GM23338 (cell line): ENCODE measurements around the gene MEIOSIN. TPM values are rescaled to one million over a fixed set of nuclear protein-coding genes. Genes with fewer than 3 reads are reported as not detected.

Experiments used
- ATAC-seq: fragments of 200-7000 bp; cut with Tn5 transposase; 3 replicates; pipeline ENCODE4 v1.9.1; 2020
- DNase-seq: peaks from one replicate; pipeline ENCODE4 v3.0.0-alpha.2; 2015; ENCODE audit warnings: low spot score
- H2AFZ ChIP-seq: fragments of 200-600 bp; sonication (generic); 2 replicates; pipeline ENCODE4 v1.8.0; 2016; ENCODE audit warnings: antibody characterized with exemption, mild to moderate bottlenecking, moderate library complexity
- H3F3A ChIP-seq: fragments of 200-600 bp; sonication (generic); replicated peaks from 2 replicates; pipeline ENCODE4 v1.8.0; 2017; ENCODE audit warnings: antibody characterized with exemption, mixed run types, low read depth
- H3K27ac ChIP-seq: fragments of 200-600 bp; sonication (generic); 2 replicates; pipeline ENCODE4 v1.6.1; 2016; ENCODE audit warnings: low read depth
- H3K27me3 ChIP-seq: fragments of 200-600 bp; sonication (generic); 2 replicates; pipeline ENCODE4 v1.8.0; 2016; ENCODE audit warnings: mild to moderate bottlenecking, mixed run types, moderate library complexity; ENCODE audit not compliant: insufficient read depth
- H3K36me3 ChIP-seq: fragments of 200-600 bp; sonication (generic); 2 replicates; pipeline ENCODE4 v1.8.0; 2016; ENCODE audit warnings: mild to moderate bottlenecking; ENCODE audit not compliant: insufficient read depth
- H3K4me1 ChIP-seq: fragments of 200-600 bp; sonication (generic); 2 replicates; pipeline ENCODE4 v1.8.0; 2016; ENCODE audit warnings: mild to moderate bottlenecking, moderate library complexity; ENCODE audit not compliant: insufficient read depth
- H3K4me2 ChIP-seq: fragments of 200-600 bp; sonication (generic); 2 replicates; pipeline ENCODE4 v1.7.1; 2017; ENCODE audit warnings: mixed run types
- H3K4me3 ChIP-seq: fragments of 200-600 bp; sonication (generic); 2 replicates; pipeline ENCODE4 v1.6.1; 2016; ENCODE audit warnings: mixed run types
- H3K79me2 ChIP-seq: fragments of 200-600 bp; sonication (generic); replicated peaks from 2 replicates; pipeline ENCODE4 v1.8.0; 2017; ENCODE audit warnings: mild to moderate bottlenecking; ENCODE audit not compliant: insufficient read depth
- H3K9me2 ChIP-seq: fragments of 200-600 bp; sonication (generic); 2 replicates; pipeline ENCODE4 v1.8.0; 2017; ENCODE audit not compliant: insufficient read depth
- H4K20me1 ChIP-seq: fragments of 200-600 bp; sonication (generic); replicated peaks from 2 replicates; pipeline ENCODE4 v1.8.0; 2017; ENCODE audit warnings: mild to moderate bottlenecking; ENCODE audit not compliant: insufficient read depth
- H3K27ac Mint-ChIP-seq: 2 replicates; pipeline ENCODE4 v1.8.0; 2020; ENCODE audit warnings: inconsistent platforms, mild to moderate bottlenecking, moderate library complexity, mixed read lengths
- H3K27me3 Mint-ChIP-seq: 3 replicates; pipeline ENCODE4 v1.8.0; 2022; ENCODE audit warnings: low read depth, mild to moderate bottlenecking, moderate library complexity, mixed read lengths, inconsistent platforms; ENCODE audit not compliant: insufficient read depth, poor library complexity
- H3K36me3 Mint-ChIP-seq: 3 replicates; pipeline ENCODE4 v1.8.0; 2021; ENCODE audit warnings: low read depth, mild to moderate bottlenecking, inconsistent platforms, moderate library complexity, mixed read lengths
- H3K4me1 Mint-ChIP-seq: 3 replicates; pipeline ENCODE4 v1.8.0; 2020; ENCODE audit warnings: mild to moderate bottlenecking, inconsistent platforms, mixed read lengths
- H3K4me3 Mint-ChIP-seq: 3 replicates; pipeline ENCODE4 v1.8.0; 2021; ENCODE audit warnings: moderate library complexity, mild to moderate bottlenecking, inconsistent platforms, mixed read lengths
- H3K9me3 Mint-ChIP-seq: 3 replicates; pipeline ENCODE4 v1.8.0; 2020; ENCODE audit warnings: moderate library complexity, mild to moderate bottlenecking, inconsistent platforms, mixed read lengths
- CREB1 ChIP-seq: fragments of 250-450 bp; sonication (Bioruptor Pico); IDR thresholded peaks from 2 replicates; pipeline ENCODE4 v1.5.0; 2020; ENCODE audit warnings: low read depth, mild to moderate bottlenecking, moderate library complexity
- EZH2 ChIP-seq: fragments of 200-600 bp; sonication (generic); IDR thresholded peaks from one replicate; pipeline ENCODE4 v1.8.0; 2017; ENCODE audit warnings: antibody characterized with exemption, mild to moderate bottlenecking, low read depth; ENCODE audit not compliant: unreplicated experiment
- EZH2phosphoT487 ChIP-seq: fragments of 200-600 bp; sonication (generic); IDR thresholded peaks from one replicate; pipeline ENCODE4 v1.8.1; 2018; ENCODE audit warnings: antibody characterized with exemption; ENCODE audit not compliant: unreplicated experiment
- JUNB ChIP-seq: IDR thresholded peaks from one replicate; pipeline ENCODE4 v1.6.1; 2016; ENCODE audit warnings: antibody characterized with exemption; ENCODE audit not compliant: unreplicated experiment
- NANOG ChIP-seq: IDR thresholded peaks from 2 replicates; pipeline ENCODE4 v1.6.1; 2016; ENCODE audit warnings: antibody characterized with exemption, borderline replicate concordance
- POLR2AphosphoS5 ChIP-seq: IDR thresholded peaks from 2 replicates; pipeline ENCODE4 v1.6.1; 2016; ENCODE audit warnings: antibody characterized with exemption, low read depth
- STAT1 ChIP-seq: IDR thresholded peaks from one replicate; pipeline ENCODE4 v1.6.1; 2016; ENCODE audit warnings: antibody characterized with exemption; ENCODE audit not compliant: unreplicated experiment
- ZNF114 ChIP-seq: fragments of 250-450 bp; sonication (Bioruptor Pico); IDR thresholded peaks from 2 replicates; pipeline ENCODE4 v1.5.0; 2020; ENCODE audit warnings: mild to moderate bottlenecking, moderate library complexity
- ZNF331 ChIP-seq: fragments of 250-450 bp; sonication (Bioruptor Pico); IDR thresholded peaks from 2 replicates; pipeline ENCODE4 v1.5.0; 2020; ENCODE audit warnings: low read depth, mild to moderate bottlenecking, moderate library complexity
- polyA plus RNA-seq: library from polyadenylated mRNA; unstranded; fragments of >200 nt; fragmentation: Nextera tagmentation; extraction: Ambion mirVana; gene quantifications from 2 replicates; pipeline ENCODE4 v1.2.1, GENCODE V29; 2016
- total RNA-seq: library from RNA; depleted of rRNA; stranded (reverse); fragments of >200 nt; shearing (Covaris generic); gene quantifications from 2 replicates; pipeline ENCODE4 v1.2.3, GENCODE V29; 2014
- TF ChIP-seq, protein P1 (sequence below): fragments of 250-450 bp; sonication (Bioruptor Pico); IDR thresholded peaks from 2 replicates; pipeline ENCODE4 v1.5.0; 2020; ENCODE audit warnings: mild to moderate bottlenecking, moderate library complexity
- TF ChIP-seq, protein P2 (sequence below): IDR thresholded peaks from 2 replicates; pipeline ENCODE4 v1.6.1; 2016; ENCODE audit warnings: antibody characterized with exemption
- TF ChIP-seq, protein P3 (sequence below), 2 experiments: fragments of 200-600 bp in 1 of 2; sonication (generic) in 1 of 2; conservative IDR thresholded peaks; 2 replicates each; pipeline versions ENCODE4 v1.5.1 to v1.6.1; 2016 to 2017; ENCODE audit warnings: antibody characterized with exemption in 2 of 2, low read depth in 2 of 2, mild to moderate bottlenecking in 2 of 2, moderate library complexity in 1 of 2
- TF ChIP-seq, protein P4 (sequence below): IDR thresholded peaks from one replicate; pipeline ENCODE4 v1.6.1; 2018; ENCODE audit warnings: antibody characterized with exemption; ENCODE audit not compliant: unreplicated experiment

The MEIOSIN gene
- total and polyA plus RNA-seq, 2 experiments from 2014 or later: 0.21 to 0.28 TPM

DNA sequence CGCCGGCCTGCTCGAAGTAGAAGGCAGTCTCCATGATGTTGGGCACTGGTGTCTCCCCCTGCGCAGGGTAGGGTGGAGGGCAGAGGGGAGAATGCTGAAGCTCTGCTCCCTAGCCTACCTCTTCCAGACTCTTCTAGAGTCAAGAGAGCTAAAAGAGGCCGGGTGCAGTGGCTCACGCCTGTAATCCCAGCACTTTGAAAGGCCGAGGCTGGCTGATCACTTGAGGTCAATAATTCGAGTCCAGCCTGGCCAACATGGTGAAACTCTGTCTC lies 71.7 kb downstream of the MEIOSIN start:
- Mint-ChIP-seq H3K27ac (no peak overlapping the region), H3K4me1 (peaks cover 12% of the 10 kb centered on the region)
- ATAC-seq: no peak

More for the DNA sequence above, 71.7 kb downstream of the MEIOSIN start:
- no peaks in the 10 kb centered on the region for H3K9me2 ChIP-seq
- no peak overlapping the region for H3K4me3 ChIP-seq
- TF ChIP-seq POLR2AphosphoS5: no peak
- TF ChIP-seq, protein P1, sequence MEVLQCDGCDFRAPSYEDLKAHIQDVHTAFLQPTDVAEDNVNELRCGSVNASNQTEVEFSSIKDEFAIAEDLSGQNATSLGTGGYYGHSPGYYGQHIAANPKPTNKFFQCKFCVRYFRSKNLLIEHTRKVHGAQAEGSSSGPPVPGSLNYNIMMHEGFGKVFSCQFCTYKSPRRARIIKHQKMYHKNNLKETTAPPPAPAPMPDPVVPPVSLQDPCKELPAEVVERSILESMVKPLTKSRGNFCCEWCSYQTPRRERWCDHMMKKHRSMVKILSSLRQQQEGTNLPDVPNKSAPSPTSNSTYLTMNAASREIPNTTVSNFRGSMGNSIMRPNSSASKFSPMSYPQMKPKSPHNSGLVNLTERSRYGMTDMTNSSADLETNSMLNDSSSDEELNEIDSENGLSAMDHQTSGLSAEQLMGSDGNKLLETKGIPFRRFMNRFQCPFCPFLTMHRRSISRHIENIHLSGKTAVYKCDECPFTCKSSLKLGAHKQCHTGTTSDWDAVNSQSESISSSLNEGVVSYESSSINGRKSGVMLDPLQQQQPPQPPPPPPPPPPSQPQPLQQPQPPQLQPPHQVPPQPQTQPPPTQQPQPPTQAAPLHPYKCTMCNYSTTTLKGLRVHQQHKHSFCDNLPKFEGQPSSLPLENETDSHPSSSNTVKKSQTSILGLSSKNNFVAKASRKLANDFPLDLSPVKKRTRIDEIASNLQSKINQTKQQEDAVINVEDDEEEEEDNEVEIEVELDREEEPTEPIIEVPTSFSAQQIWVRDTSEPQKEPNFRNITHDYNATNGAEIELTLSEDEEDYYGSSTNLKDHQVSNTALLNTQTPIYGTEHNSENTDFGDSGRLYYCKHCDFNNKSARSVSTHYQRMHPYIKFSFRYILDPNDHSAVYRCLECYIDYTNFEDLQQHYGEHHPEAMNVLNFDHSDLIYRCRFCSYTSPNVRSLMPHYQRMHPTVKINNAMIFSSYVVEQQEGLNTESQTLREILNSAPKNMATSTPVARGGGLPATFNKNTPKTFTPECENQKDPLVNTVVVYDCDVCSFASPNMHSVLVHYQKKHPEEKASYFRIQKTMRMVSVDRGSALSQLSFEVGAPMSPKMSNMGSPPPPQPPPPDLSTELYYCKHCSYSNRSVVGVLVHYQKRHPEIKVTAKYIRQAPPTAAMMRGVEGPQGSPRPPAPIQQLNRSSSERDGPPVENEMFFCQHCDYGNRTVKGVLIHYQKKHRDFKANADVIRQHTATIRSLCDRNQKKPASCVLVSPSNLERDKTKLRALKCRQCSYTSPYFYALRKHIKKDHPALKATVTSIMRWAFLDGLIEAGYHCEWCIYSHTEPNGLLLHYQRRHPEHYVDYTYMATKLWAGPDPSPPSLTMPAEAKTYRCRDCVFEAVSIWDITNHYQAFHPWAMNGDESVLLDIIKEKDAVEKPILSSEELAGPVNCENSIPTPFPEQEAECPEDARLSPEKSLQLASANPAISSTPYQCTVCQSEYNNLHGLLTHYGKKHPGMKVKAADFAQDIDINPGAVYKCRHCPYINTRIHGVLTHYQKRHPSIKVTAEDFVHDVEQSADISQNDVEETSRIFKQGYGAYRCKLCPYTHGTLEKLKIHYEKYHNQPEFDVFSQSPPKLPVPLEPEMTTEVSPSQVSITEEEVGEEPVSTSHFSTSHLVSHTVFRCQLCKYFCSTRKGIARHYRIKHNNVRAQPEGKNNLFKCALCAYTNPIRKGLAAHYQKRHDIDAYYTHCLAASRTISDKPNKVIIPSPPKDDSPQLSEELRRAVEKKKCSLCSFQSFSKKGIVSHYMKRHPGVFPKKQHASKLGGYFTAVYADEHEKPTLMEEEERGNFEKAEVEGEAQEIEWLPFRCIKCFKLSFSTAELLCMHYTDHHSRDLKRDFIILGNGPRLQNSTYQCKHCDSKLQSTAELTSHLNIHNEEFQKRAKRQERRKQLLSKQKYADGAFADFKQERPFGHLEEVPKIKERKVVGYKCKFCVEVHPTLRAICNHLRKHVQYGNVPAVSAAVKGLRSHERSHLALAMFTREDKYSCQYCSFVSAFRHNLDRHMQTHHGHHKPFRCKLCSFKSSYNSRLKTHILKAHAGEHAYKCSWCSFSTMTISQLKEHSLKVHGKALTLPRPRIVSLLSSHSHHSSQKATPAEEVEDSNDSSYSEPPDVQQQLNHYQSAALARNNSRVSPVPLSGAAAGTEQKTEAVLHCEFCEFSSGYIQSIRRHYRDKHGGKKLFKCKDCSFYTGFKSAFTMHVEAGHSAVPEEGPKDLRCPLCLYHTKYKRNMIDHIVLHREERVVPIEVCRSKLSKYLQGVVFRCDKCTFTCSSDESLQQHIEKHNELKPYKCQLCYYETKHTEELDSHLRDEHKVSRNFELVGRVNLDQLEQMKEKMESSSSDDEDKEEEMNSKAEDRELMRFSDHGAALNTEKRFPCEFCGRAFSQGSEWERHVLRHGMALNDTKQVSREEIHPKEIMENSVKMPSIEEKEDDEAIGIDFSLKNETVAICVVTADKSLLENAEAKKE: no peak
- TF ChIP-seq STAT1: no peak
- TF ChIP-seq NANOG: no peak
- no peak for TF ChIP-seq EZH2
- no peak for TF ChIP-seq JUNB
- no peak for TF ChIP-seq ZNF331
- no peak for TF ChIP-seq EZH2phosphoT487
- TF ChIP-seq CREB1 (CRISPR knock-in tag): no peak
- TF ChIP-seq, protein P2, sequence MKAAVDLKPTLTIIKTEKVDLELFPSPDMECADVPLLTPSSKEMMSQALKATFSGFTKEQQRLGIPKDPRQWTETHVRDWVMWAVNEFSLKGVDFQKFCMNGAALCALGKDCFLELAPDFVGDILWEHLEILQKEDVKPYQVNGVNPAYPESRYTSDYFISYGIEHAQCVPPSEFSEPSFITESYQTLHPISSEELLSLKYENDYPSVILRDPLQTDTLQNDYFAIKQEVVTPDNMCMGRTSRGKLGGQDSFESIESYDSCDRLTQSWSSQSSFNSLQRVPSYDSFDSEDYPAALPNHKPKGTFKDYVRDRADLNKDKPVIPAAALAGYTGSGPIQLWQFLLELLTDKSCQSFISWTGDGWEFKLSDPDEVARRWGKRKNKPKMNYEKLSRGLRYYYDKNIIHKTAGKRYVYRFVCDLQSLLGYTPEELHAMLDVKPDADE: no peak
- TF ChIP-seq, protein P3, sequence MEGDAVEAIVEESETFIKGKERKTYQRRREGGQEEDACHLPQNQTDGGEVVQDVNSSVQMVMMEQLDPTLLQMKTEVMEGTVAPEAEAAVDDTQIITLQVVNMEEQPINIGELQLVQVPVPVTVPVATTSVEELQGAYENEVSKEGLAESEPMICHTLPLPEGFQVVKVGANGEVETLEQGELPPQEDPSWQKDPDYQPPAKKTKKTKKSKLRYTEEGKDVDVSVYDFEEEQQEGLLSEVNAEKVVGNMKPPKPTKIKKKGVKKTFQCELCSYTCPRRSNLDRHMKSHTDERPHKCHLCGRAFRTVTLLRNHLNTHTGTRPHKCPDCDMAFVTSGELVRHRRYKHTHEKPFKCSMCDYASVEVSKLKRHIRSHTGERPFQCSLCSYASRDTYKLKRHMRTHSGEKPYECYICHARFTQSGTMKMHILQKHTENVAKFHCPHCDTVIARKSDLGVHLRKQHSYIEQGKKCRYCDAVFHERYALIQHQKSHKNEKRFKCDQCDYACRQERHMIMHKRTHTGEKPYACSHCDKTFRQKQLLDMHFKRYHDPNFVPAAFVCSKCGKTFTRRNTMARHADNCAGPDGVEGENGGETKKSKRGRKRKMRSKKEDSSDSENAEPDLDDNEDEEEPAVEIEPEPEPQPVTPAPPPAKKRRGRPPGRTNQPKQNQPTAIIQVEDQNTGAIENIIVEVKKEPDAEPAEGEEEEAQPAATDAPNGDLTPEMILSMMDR (conservative IDR thresholded peaks at IDR 0.05; ENCODE audit: low read depth in 2 of 2): no peak
- TF ChIP-seq, protein P4, sequence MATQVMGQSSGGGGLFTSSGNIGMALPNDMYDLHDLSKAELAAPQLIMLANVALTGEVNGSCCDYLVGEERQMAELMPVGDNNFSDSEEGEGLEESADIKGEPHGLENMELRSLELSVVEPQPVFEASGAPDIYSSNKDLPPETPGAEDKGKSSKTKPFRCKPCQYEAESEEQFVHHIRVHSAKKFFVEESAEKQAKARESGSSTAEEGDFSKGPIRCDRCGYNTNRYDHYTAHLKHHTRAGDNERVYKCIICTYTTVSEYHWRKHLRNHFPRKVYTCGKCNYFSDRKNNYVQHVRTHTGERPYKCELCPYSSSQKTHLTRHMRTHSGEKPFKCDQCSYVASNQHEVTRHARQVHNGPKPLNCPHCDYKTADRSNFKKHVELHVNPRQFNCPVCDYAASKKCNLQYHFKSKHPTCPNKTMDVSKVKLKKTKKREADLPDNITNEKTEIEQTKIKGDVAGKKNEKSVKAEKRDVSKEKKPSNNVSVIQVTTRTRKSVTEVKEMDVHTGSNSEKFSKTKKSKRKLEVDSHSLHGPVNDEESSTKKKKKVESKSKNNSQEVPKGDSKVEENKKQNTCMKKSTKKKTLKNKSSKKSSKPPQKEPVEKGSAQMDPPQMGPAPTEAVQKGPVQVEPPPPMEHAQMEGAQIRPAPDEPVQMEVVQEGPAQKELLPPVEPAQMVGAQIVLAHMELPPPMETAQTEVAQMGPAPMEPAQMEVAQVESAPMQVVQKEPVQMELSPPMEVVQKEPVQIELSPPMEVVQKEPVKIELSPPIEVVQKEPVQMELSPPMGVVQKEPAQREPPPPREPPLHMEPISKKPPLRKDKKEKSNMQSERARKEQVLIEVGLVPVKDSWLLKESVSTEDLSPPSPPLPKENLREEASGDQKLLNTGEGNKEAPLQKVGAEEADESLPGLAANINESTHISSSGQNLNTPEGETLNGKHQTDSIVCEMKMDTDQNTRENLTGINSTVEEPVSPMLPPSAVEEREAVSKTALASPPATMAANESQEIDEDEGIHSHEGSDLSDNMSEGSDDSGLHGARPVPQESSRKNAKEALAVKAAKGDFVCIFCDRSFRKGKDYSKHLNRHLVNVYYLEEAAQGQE: no peak
- TF ChIP-seq ZNF114 (CRISPR knock-in tag): no peak
- H3K27me3 ChIP-seq: no peaks in the 10 kb centered on the region
- H3F3A ChIP-seq: no peaks in the 10 kb centered on the region
- H3K4me1 ChIP-seq: no peaks in the 10 kb centered on the region
- no peak for DNase-seq
- no peaks in the 10 kb centered on the region for H3K36me3 ChIP-seq
- no peak overlapping the region for H3K4me2 ChIP-seq
- no peak overlapping the region; the same call in 1 of the 2 replicates for H2AFZ ChIP-seq
- H3K79me2 ChIP-seq: no peaks in the 10 kb centered on the region
- no peaks in the 10 kb centered on the region for H4K20me1 ChIP-seq
- H3K36me3 Mint-ChIP-seq: no peaks in the 10 kb centered on the region
- H3K9me3 Mint-ChIP-seq: no peaks in the 10 kb centered on the region; the same call in 2 of the 3 replicates
- H3K4me3 Mint-ChIP-seq: no peak overlapping the region
- no peak overlapping the region for H3K27ac ChIP-seq
- peaks cover 12% of the 10 kb centered on the region for H3K27me3 Mint-ChIP-seq
